Activated naive CD4-positive, alpha-beta T cell treated with anti-CD3 and anti-CD28 coated beads, Interleukin-2, amount 50 U/mL, for 24 hours (primary cell): Measurements from ENCODE around the gene BRWD1.

Source experiments
- H3K27ac Mint-ChIP-seq: one replicate; pipeline ENCODE4 v1.8.0; 2021; ENCODE audit warnings: mild to moderate bottlenecking, mixed read lengths
- H3K27me3 Mint-ChIP-seq: one replicate; pipeline ENCODE4 v1.8.0; 2021; ENCODE audit warnings: mixed read lengths
- H3K36me3 Mint-ChIP-seq: one replicate; pipeline ENCODE4 v1.8.0; 2021; ENCODE audit warnings: mixed read lengths
- H3K4me1 Mint-ChIP-seq: one replicate; pipeline ENCODE4 v1.8.0; 2021; ENCODE audit warnings: mixed read lengths
- H3K4me3 Mint-ChIP-seq: one replicate; pipeline ENCODE4 v1.8.0; 2021; ENCODE audit warnings: mild to moderate bottlenecking, mixed read lengths
- H3K9me3 Mint-ChIP-seq: one replicate; pipeline ENCODE4 v1.8.0; 2021; ENCODE audit warnings: mixed read lengths

The BRWD1 gene

GRCh38 chr21:39313571-39314142 is at the start of gene BRWD1:
Gene BRWD1, minus strand, starts transcription at chr21:39313632. Its CDS starts 141 bp downstream, at chr21:39313491.
- Mint-ChIP-seq H3K4me1 (peaks cover 47% of the 10 kb centered on the region), H3K4me3 (peak within 1 kb of the TSS; percentile 85), H3K27ac (peak within 1 kb of the TSS; percentile 99), H3K27me3 (no peaks in the 10 kb centered on the region), H3K9me3 (no peaks in the 10 kb centered on the region), H3K36me3 (peaks cover under 1% of the 10 kb centered on the region)

DNA sequence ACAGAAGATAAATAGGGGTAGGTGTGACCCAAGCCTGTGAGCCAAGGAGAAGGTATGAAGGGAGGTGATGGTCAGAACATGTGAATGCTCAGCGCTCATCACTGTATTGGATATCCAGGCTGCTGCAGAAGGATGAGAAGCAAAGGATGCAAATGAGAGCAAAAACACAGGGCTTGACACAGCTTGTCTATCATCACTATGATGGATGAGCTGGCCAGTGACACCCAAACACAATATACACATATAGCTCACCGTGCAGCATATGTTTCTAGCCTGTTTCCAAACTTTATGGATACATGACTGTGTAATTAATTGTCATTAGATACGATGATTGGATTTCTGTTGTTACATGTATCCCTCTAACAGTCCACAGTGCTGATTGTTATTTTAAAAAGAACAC is 49.3 kb upstream of the BRWD1 start:
- Mint-ChIP-seq H3K27ac (no peak overlapping the region), H3K36me3 (no peaks in the 10 kb centered on the region), H3K4me3 (no peak overlapping the region), H3K4me1 (no peaks in the 10 kb centered on the region), H3K9me3 (no peaks in the 10 kb centered on the region), H3K27me3 (no peaks in the 10 kb centered on the region)

- Mint-ChIP-seq H3K4me1 (no peaks in the 10 kb centered on the region), H3K4me3 (no peak overlapping the region), H3K36me3 (no peaks in the 10 kb centered on the region), H3K27ac (no peak overlapping the region), H3K27me3 (peaks cover 1% of the 10 kb centered on the region), H3K9me3 (no peaks in the 10 kb centered on the region)
Measured at GRCh38 chr21:39359382-39359781, 46.0 kb upstream of the BRWD1 start.

DNA sequence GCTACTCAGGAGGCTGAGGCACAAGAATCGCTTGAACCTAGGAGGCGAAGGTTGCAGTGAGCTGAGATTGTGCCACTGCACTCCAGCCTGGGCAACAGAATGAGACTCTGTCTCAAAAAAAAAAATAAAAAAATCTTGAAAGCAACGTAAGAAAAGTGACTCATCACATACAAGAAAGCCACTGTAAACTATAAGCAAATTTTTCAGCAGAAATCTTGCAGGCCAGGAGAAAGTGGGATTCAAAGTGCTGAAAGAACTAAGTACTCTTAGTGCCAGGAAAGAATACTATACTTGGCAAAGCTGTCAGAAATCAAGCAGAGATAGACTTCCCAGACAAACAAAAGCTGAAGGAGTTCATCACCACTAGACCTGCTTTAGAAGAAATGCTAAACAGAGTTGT is 39.9 kb upstream of the BRWD1 start:
- Mint-ChIP-seq H3K27ac (no peak overlapping the region), H3K4me1 (peaks cover 9% of the 10 kb centered on the region), H3K36me3 (no peaks in the 10 kb centered on the region), H3K4me3 (no peak overlapping the region), H3K27me3 (peaks cover 1% of the 10 kb centered on the region), H3K9me3 (no peaks in the 10 kb centered on the region)

DNA sequence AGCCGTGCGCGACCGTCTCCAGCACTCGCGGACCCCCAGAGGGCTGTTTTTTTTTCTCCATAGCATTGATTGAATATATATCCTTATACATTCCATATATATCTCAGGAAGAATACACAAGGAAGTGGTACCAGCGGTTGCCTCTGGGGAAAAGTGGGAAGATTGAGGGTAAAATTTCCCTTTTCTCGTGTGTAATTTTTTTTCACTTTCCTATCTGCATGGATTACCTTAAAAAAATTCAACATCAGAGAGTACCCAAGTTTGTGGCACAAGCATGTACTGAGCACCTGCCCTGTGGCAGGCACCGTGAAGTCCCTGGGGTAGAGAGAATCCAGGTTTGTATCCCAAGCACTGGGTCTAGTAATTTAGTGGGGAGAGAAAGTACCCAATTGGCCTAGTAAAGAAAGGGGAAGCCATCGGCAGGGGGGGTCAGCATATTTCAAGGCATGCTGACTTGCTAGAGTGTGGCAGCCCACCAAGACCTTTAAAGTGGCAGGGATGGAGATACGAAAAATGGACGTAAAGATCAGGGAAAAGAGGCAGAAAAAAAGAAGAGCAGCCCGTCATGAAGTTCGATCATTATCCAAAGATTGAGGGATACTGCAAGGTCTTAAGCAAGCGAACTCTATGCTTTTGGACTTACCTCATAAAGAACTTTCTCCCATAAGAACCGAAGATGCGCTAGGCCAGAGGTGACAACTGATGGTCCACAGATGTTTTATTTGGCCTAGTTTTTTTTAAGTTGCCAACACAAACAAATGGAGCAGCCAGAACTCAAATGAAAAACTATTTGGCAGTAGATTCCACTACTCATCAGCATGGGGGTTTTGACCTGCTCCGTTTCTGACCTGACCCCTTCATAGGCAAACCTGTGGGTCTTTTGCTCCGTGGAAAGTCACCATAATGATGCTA is 36.9 kb upstream of the BRWD1 start:
- H3K27ac Mint-ChIP-seq = peak overlapping the region; percentile 98
- peaks cover 32% of the 10 kb centered on the region for H3K4me1 Mint-ChIP-seq
- peak overlapping the region; percentile 97 for H3K4me3 Mint-ChIP-seq
- peaks cover 18% of the 10 kb centered on the region for H3K36me3 Mint-ChIP-seq
- H3K27me3 Mint-ChIP-seq = no peaks in the 10 kb centered on the region
- H3K9me3 Mint-ChIP-seq = no peaks in the 10 kb centered on the region

- peak overlapping the region; percentile 97 for H3K4me3 Mint-ChIP-seq
- no peaks in the 10 kb centered on the region for H3K27me3 Mint-ChIP-seq
- peaks cover 40% of the 10 kb centered on the region for H3K4me1 Mint-ChIP-seq
- no peaks in the 10 kb centered on the region for H3K9me3 Mint-ChIP-seq
- peak overlapping the region; percentile 98 for H3K27ac Mint-ChIP-seq
- H3K36me3 Mint-ChIP-seq = peaks cover 20% of the 10 kb centered on the region
Measured at GRCh38 chr21:39349211-39350093, 36.0 kb upstream of the BRWD1 start.

DNA sequence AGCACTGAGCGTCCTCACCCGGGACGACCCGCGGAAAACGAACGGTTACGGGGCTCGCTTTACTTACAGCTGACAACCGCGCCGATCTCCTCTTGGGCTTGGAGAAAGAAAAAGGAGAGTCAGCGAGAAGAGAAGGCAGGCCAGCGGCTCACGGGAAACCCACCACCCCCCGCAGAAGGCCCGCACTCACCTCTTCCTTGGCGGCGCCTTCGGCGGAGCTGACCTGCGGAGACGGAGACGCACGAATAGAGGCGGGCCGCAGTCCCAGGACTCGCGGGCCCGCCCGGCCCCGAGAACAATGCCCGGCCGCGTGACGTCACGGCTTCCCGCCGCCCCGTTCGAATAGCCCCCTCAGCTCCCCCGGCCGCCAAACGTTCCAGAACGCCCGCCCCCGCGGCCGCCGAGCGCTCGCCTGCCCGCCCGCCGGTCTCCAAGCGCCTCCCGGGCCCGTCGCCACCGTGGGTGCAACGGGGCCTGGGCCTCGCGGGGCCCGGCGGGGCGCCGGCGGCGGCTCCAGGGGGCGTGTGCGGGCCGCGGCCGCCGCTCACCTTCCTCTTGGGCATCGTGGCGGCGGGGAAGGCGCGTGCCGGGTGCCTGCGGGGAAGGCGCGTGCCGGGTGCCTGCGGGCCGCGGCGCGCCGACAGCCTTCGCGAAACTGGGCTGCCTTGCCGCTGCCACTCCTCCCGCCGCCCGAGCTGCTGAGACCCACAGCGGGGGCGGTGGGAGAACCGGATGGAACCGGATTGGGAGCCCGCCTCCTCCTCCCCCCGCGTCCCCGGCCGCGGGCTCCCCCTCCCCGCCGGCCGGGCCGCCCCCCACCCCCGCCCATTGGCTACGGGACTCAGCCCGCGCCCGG is 35.2 kb upstream of the BRWD1 start, which contains the start of gene HMGN1:
Gene HMGN1, minus strand, starts transcription at position 734 of the 856 bp plus-strand sequence. Its CDS starts 171 bp downstream, at position 563.
- Mint-ChIP-seq H3K9me3 (no peaks in the 10 kb centered on the region), H3K27me3 (no peaks in the 10 kb centered on the region), H3K4me3 (peak within 1 kb of the TSS; percentile 97), H3K4me1 (peaks cover 44% of the 10 kb centered on the region), H3K36me3 (peaks cover 20% of the 10 kb centered on the region), H3K27ac (peak within 1 kb of the TSS; percentile 98)

GRCh38 chr21:39348040-39348354 is 34.6 kb upstream of the BRWD1 start:
- peaks cover 46% of the 10 kb centered on the region for H3K4me1 Mint-ChIP-seq

DNA sequence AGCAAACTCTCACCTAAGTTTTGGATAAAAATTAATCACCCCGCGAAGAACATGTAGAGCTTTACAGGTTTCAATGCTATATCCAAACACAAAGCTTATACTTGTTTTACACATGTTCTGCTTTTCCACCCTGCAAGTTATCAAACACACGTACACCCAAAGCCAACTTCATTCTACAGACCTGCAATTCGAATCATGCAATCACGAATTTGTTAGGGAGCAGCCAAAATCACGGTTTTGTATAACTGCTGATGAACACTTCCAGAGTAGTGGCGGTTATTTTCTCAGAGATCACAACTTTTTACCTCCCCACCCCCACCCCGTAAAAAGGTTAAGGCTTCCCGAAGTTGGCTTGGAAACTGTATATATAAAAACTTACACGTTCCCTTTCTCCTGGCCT is 34.1 kb upstream of the BRWD1 start:
- peaks cover 20% of the 10 kb centered on the region for H3K36me3 Mint-ChIP-seq
- peak overlapping the region; percentile 32 for H3K27ac Mint-ChIP-seq
- H3K9me3 Mint-ChIP-seq = no peaks in the 10 kb centered on the region
- peak overlapping the region; percentile 89 for H3K4me3 Mint-ChIP-seq
- H3K4me1 Mint-ChIP-seq = peaks cover 46% of the 10 kb centered on the region
- no peaks in the 10 kb centered on the region for H3K27me3 Mint-ChIP-seq

More at GRCh38 chr21:39348040-39348354, 34.6 kb upstream of the BRWD1 start:
- peak overlapping the region; percentile 88 for H3K27ac Mint-ChIP-seq
- no peaks in the 10 kb centered on the region for H3K27me3 Mint-ChIP-seq
- peak overlapping the region; percentile 89 for H3K4me3 Mint-ChIP-seq
- H3K36me3 Mint-ChIP-seq = peaks cover 20% of the 10 kb centered on the region
- H3K9me3 Mint-ChIP-seq = no peaks in the 10 kb centered on the region

DNA sequence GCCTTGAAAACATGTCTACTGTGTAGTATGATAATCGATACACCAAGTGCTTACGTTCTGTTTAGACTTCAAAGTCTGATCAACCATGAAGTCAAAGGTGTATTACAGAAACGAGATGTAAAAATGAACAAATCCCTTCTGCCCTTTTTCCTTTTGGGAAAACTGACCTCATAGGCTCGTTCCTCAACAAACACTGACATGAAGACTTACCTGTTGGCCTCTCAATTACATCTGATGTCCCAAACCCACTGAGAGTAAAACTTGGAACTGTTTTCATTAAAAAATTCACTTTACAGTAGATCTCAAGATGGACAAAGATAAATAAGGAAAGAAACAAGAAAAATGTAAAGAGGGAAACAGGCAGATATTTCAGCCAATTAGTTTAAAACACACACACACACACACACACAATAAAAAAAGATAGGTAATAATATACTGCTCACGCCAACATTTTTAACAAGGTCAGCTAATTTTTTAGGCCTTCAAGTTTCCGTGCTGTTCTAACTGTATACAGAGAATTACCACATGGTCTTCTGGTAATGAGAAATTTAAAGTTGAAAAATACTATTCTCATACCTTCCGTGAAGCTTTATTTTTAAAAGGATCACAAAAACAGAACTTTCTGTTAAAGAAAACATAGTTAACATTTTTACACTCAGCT is 33.4 kb upstream of the BRWD1 start:
- Mint-ChIP-seq H3K36me3 (peaks cover 20% of the 10 kb centered on the region), H3K9me3 (no peaks in the 10 kb centered on the region), H3K27ac (peak overlapping the region; percentile 87), H3K27me3 (no peaks in the 10 kb centered on the region), H3K4me3 (peak overlapping the region; percentile 89), H3K4me1 (peaks cover 46% of the 10 kb centered on the region)

- peak overlapping the region; percentile 89 for H3K4me3 Mint-ChIP-seq
- H3K27me3 Mint-ChIP-seq = no peaks in the 10 kb centered on the region
- H3K9me3 Mint-ChIP-seq = no peaks in the 10 kb centered on the region
- H3K4me1 Mint-ChIP-seq = peaks cover 46% of the 10 kb centered on the region
- peaks cover 22% of the 10 kb centered on the region for H3K36me3 Mint-ChIP-seq
- H3K27ac Mint-ChIP-seq = peak overlapping the region; percentile 87
Measured at GRCh38 chr21:39346206-39346605, 32.8 kb upstream of the BRWD1 start.

- Mint-ChIP-seq H3K27me3 (no peaks in the 10 kb centered on the region), H3K9me3 (no peaks in the 10 kb centered on the region), H3K4me1 (peaks cover 45% of the 10 kb centered on the region), H3K4me3 (peak overlapping the region; percentile 89), H3K27ac (peak overlapping the region; percentile 9), H3K36me3 (peaks cover 22% of the 10 kb centered on the region)
Measured at GRCh38 chr21:39345440-39345839, 32.0 kb upstream of the BRWD1 start.

DNA sequence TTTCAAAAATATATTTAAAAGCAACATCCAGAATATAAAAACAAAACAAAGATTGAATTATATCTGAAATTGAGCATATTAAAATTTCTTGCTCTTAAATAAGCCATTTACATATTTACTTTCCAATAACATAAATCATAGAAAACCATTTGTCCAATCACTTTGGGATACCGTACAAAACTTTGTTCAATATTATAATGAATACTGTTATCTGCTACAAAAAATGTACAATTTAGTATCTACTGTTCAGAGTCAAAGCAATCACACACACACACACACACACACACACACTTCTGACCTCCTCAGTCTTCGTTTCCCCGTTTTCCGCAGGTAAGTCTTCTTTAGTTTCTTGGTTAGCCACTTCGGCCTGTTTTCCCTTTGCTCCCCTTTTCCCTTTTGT is 31.4 kb upstream of the BRWD1 start:
- Mint-ChIP-seq H3K4me1 (peaks cover 40% of the 10 kb centered on the region), H3K36me3 (peaks cover 22% of the 10 kb centered on the region), H3K27ac (peak overlapping the region; percentile 9), H3K27me3 (no peaks in the 10 kb centered on the region), H3K9me3 (no peaks in the 10 kb centered on the region), H3K4me3 (peak overlapping the region; percentile 89)

DNA sequence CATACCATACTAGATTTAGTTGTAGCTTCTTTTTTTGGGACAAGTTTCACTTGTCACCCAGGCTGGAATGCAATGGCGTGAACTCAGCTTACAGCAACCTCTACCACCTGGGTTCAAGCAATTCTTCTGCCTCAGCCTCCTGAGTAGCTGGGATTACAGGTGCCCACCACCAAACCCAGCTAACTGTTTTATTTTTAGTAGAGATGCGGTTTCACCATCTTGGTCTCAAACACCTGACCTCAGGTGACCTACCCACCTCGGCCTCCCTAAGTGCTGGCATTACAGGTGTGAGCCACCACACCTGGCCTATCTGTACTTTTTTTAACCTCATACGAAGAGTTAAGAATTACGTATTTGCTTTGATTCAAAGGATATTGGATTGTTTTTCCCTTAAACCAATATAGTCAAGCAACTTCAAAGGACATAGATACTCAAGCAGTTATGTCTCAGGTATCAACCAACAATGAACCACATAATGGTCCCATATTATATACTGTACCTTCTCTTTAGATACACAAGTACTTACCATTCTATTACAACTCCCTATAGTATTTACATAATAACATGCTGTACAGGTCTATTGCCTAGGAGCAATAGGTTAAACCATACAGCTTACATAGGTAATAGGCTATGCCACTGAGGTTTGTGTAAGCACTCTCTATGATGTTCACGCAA is 28.0 kb upstream of the BRWD1 start:
- H3K4me1 Mint-ChIP-seq = peaks cover 24% of the 10 kb centered on the region
- no peaks in the 10 kb centered on the region for H3K9me3 Mint-ChIP-seq
- H3K27ac Mint-ChIP-seq = no peak overlapping the region
- H3K4me3 Mint-ChIP-seq = no peak overlapping the region
- peaks cover 13% of the 10 kb centered on the region for H3K36me3 Mint-ChIP-seq
- no peaks in the 10 kb centered on the region for H3K27me3 Mint-ChIP-seq
